GM19023 (cell line): ENCODE data around the gene KLK1.

Experiments
- ATAC-seq: cut with Tn5 transposase; IDR thresholded peaks from one replicate; pipeline ENCODE4 v1.9.1; 2021; ENCODE audit warnings: mild to moderate bottlenecking, moderate library complexity; ENCODE audit not compliant: unreplicated experiment

KLK1 gene

GRCh38 chr19:50823389-50824042, at the start of gene KLK1:
TSS of gene KLK1 (minus strand) at chr19:50823787. CDS start at chr19:50823748, 39 bp downstream.
- ATAC-seq: no peak

- ATAC-seq: no peak
These were observed 49.5 kb upstream of the KLK1 start, which contains the start of gene KLK2 for GRCh38 chr19:50873056-50873455. TSS of gene KLK2 (plus strand) at chr19:50873439. CDS start at chr19:50873474, 35 bp downstream.

GRCh38 chr19:50870417-50871089, 47.0 kb upstream of the KLK1 start:
- ATAC-seq: no peak

- no peak for ATAC-seq
These were observed 45.9 kb upstream of the KLK1 start for GRCh38 chr19:50869479-50869878.

GRCh38 chr19:50861496-50862286, 38.1 kb upstream of the KLK1 start:
- ATAC-seq: no peak

GRCh38 chr19:50861010-50861409, 37.4 kb upstream of the KLK1 start:
- no peak for ATAC-seq

GRCh38 chr19:50859849-50860248, 36.3 kb upstream of the KLK1 start:
- no peak for ATAC-seq

GRCh38 chr19:50858886-50859285, 35.3 kb upstream of the KLK1 start:
- no peak for ATAC-seq

- ATAC-seq: no peak
These were observed 33.8 kb upstream of the KLK1 start for GRCh38 chr19:50857366-50857765.

GRCh38 chr19:50854636-50855410, 31.2 kb upstream of the KLK1 start, which contains the start of gene KLK3:
TSS of gene KLK3 (plus strand) at chr19:50854915. CDS start at chr19:50854956, 41 bp downstream.
- ATAC-seq: no peak

- no peak for ATAC-seq
These were observed 28.0 kb upstream of the KLK1 start for GRCh38 chr19:50851620-50852019.

- ATAC-seq: no peak
These were observed 27.2 kb upstream of the KLK1 start for GRCh38 chr19:50850738-50851137.

GRCh38 chr19:50844296-50844935, 20.8 kb upstream of the KLK1 start:
- no peak for ATAC-seq

- no peak for ATAC-seq
These were observed 20.2 kb upstream of the KLK1 start for GRCh38 chr19:50843701-50844221.

- no peak for ATAC-seq
These were observed 19.6 kb upstream of the KLK1 start for GRCh38 chr19:50843205-50843604.

GRCh38 chr19:50842130-50842529, 18.5 kb upstream of the KLK1 start:
- ATAC-seq: no peak

GRCh38 chr19:50839712-50840655, 16.4 kb upstream of the KLK1 start:
- no peak for ATAC-seq

GRCh38 chr19:50838239-50838638, 14.7 kb upstream of the KLK1 start:
- no peak for ATAC-seq

GRCh38 chr19:50837300-50837699, 13.7 kb upstream of the KLK1 start:
- ATAC-seq: no peak
